ENCODE measurements around the gene ACACB.

DNA sequence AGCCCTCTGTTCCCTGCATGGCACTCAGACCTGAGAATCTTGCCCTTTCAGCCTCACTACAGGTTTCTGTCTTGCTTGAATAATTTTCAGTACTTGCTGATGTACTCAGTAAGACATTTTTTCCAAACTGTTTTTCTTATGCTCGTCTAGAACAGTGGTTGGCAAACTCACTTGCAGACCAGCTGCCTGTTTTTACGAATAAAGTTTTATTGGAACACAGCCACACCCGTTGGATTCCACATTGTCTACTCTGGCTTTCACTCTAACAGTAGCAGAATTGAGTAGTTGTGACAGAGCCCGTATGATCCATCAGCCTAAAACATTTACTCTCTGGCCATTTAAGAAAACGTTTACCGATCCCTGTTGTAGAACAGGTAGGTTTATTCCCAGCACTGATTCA lies 119.9 kb downstream of the ACACB start:
- TF ChIP-seq CTCF (conservative IDR thresholded peaks at IDR 0.05; ENCODE audit: low read depth, low read length): no peak
- no peak for TF ChIP-seq EZH2 (IDR thresholded peaks at IDR 0.05; ENCODE audit: low read length, unreplicated experiment)
